ENCODE data around the gene SERPINB1. TPM values are rescaled to one million over a fixed set of nuclear protein-coding genes. Genes with fewer than 3 reads are reported as not detected.

SERPINB1 gene
- total and polyA plus RNA-seq, 2 donors (not counting 3 experiments of a cell fraction or from before 2014, with no cell fraction given), result 6.7 to 24.0 TPM

- Histone ChIP-seq H3K4me2 (ENCODE audit: insufficient read depth, low read length) (no peak overlapping the region), H3K4me1 (ENCODE audit: control insufficient read depth, extremely low read depth, insufficient read depth, low read length) (peaks cover 23% of the 10 kb centered on the region), H3K9me1 (replicated peaks; ENCODE audit: control insufficient read depth, extremely low read depth, insufficient read depth, low read length) (no peaks in the 10 kb centered on the region), H3K27me3 (ENCODE audit: control insufficient read depth in 2 of 2, insufficient read depth in 2 of 2, low read length in 2 of 2) (no peaks in the 10 kb centered on the region), H3K9ac (replicated peaks; ENCODE audit: extremely low read depth, insufficient read depth, low read length) (no peak overlapping the region), H3K36me3 (ENCODE audit: control insufficient read depth in 2 of 2, extremely low read depth in 1 of 2, insufficient read depth in 2 of 2, low read length in 2 of 2) (no peaks in the 10 kb centered on the region), H3K4me3 (replicated peaks in 1 of 3; ENCODE audit: insufficient read depth in 1 of 3, low read depth in 1 of 3, low read length in 3 of 3) (no peak overlapping the region), H3K9me3 (replicated peaks; ENCODE audit: control insufficient read depth, insufficient read depth, low read length) (no peaks in the 10 kb centered on the region), H3K27ac (ENCODE audit: insufficient read depth, low read depth, low read length) (no peak overlapping the region), H2AFZ (ENCODE audit: low read depth, low read length) (no peak overlapping the region), H3K79me2 (ENCODE audit: control insufficient read depth, insufficient read depth, low read length) (peaks cover 7% of the 10 kb centered on the region), H4K20me1 (replicated peaks; ENCODE audit: control insufficient read depth, extremely low read depth, insufficient read depth, low read length) (no peaks in the 10 kb centered on the region)
- dilution Hi-C loops (cut with MboI; ENCODE audit: extremely low pct_ligation_motif_present, low sequenced_read_pairs) (no loop called here), intact Hi-C loops (cut with micrococcal nuclease) (no loop called here)
- FAIRE-seq (no peak), DNase-seq (ENCODE audit: low read depth, low spot score) (no peak)
- no peak for TF ChIP-seq EZH2 (IDR thresholded peaks at IDR 0.05; ENCODE audit: borderline replicate concordance, low read depth, low read length, severe bottlenecking)
- no TSS peak for BruUV-seq (replicated peaks)
- ChIA-PET CTCF (no interaction called here), POLR2A (interaction anchor here (0.6 kb wide), 1 partner anchor 66 kb away, joined by 3 read pairs; no protein-coding TSS in a partner anchor)
Observed at GRCh38 chr6:2872423-2873358, 31.0 kb upstream of the SERPINB1 start.

DNA sequence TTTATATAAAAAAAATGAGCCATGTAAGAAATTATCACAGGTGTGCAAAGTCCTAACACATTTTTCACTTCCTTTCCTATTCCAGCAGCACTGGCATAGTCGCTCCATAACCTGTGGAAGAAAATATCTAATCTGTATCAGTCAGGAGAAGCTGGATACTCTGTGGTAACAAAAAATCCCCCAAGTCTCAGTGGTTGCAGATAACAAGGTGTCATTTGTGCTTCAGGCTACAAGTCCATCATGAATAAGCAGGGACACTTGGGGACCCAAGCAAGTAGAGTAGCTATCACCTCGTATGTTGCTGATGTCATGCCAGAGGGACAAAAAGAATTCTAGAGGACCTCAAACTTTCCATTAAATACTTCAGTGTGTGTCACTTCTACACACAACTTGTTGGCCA is 30.3 kb upstream of the SERPINB1 start:
- no peaks in the 10 kb centered on the region for H3K9me1 ChIP-seq (replicated peaks; ENCODE audit: control insufficient read depth, extremely low read depth, insufficient read depth, low read length)
- dilution Hi-C loops (cut with MboI; ENCODE audit: extremely low pct_ligation_motif_present, low sequenced_read_pairs) (no loop called here), intact Hi-C loops (cut with micrococcal nuclease) (no loop called here)
- TF ChIP-seq JUN (IDR thresholded peaks at IDR 0.05; ENCODE audit: borderline replicate concordance, insufficient read depth, insufficient read length, low read depth), result no peak
- no peak for TF ChIP-seq POLR2A (IDR thresholded peaks at IDR 0.05; ENCODE audit: low read depth, low read length)
- TF ChIP-seq FOS (IDR thresholded peaks at IDR 0.05; ENCODE audit: borderline replicate concordance, insufficient read depth, low read length), result no peak
- TF ChIP-seq, protein P1, sequence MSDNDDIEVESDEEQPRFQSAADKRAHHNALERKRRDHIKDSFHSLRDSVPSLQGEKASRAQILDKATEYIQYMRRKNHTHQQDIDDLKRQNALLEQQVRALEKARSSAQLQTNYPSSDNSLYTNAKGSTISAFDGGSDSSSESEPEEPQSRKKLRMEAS (IDR thresholded peaks at IDR 0.05; ENCODE audit: insufficient read depth, insufficient read length), result no peak
- TF ChIP-seq MYC (IDR thresholded peaks at IDR 0.05; ENCODE audit: low read depth, low read length), result no peak
- TF ChIP-seq POLR2AphosphoS5 (IDR thresholded peaks at IDR 0.05; ENCODE audit: insufficient read depth, low read depth, low read length), result no peak
- H3K4me2 ChIP-seq (ENCODE audit: insufficient read depth, low read length), result no peak overlapping the region
- no peak overlapping the region for H3K9ac ChIP-seq (replicated peaks; ENCODE audit: extremely low read depth, insufficient read depth, low read length)
- H4K20me1 ChIP-seq (replicated peaks; ENCODE audit: control insufficient read depth, extremely low read depth, insufficient read depth, low read length), result no peaks in the 10 kb centered on the region
- H3K9me3 ChIP-seq (replicated peaks; ENCODE audit: control insufficient read depth, insufficient read depth, low read length), result no peaks in the 10 kb centered on the region
- ChIA-PET CTCF (interaction anchor here (1.1 to 1.6 kb wide), 3 partner anchors 14 to 60 kb away, joined by 4 to 7 read pairs (median 4); no protein-coding TSS in a partner anchor), POLR2A (interaction anchor here (0.6 to 0.9 kb wide), 2 partner anchors 14 to 66 kb away, joined by 3 read pairs; no protein-coding TSS in a partner anchor)
- BruUV-seq (replicated peaks), result no TSS peak
- H3K79me2 ChIP-seq (ENCODE audit: control insufficient read depth, insufficient read depth, low read length), result peaks cover 7% of the 10 kb centered on the region
- peaks cover 16% of the 10 kb centered on the region for H3K4me1 ChIP-seq (ENCODE audit: control insufficient read depth, extremely low read depth, insufficient read depth, low read length)
- FAIRE-seq, result no peak
- no peak overlapping the region for H2AFZ ChIP-seq (ENCODE audit: low read depth, low read length)
- H3K27ac ChIP-seq (ENCODE audit: insufficient read depth, low read depth, low read length), result no peak overlapping the region
- H3K4me3 ChIP-seq (replicated peaks in 1 of 3; ENCODE audit: insufficient read depth in 1 of 3, low read depth in 1 of 3, low read length in 3 of 3), result no peak overlapping the region
- no peaks in the 10 kb centered on the region for H3K27me3 ChIP-seq (ENCODE audit: control insufficient read depth in 2 of 2, insufficient read depth in 2 of 2, low read length in 2 of 2)
- no peaks in the 10 kb centered on the region for H3K36me3 ChIP-seq (ENCODE audit: control insufficient read depth in 2 of 2, extremely low read depth in 1 of 2, insufficient read depth in 2 of 2, low read length in 2 of 2)
- DNase-seq (ENCODE audit: low read depth, low spot score), result no peak

Data from endothelial cell of umbilical vein (primary cell).